GM19099 (cell line): ENCODE measurements around the gene ASPHD1.

Experiments used
- POLR2A ChIP-seq: IDR thresholded peaks from 3 replicates; pipeline ENCODE4 v1.6.1; 2011; ENCODE audit warnings: low read depth; ENCODE audit not compliant: insufficient read length; ENCODE audit errors: extremely low read depth

ASPHD1 gene

GRCh38 chr16:29900102-29900887 is at the start of gene ASPHD1:
Gene ASPHD1, plus strand, starts transcription at chr16:29900488. Its CDS starts 484 bp downstream, at chr16:29900972.
- no peak for TF ChIP-seq POLR2A

GRCh38 chr16:29850998-29851397 is 49.3 kb upstream of the ASPHD1 start:
- TF ChIP-seq POLR2A, result no peak

- no peak for TF ChIP-seq POLR2A
Observed at GRCh38 chr16:29852654-29853053, 47.6 kb upstream of the ASPHD1 start.

GRCh38 chr16:29854520-29855100 is 45.7 kb upstream of the ASPHD1 start:
- TF ChIP-seq POLR2A, result no peak

GRCh38 chr16:29857133-29857760 is 43.0 kb upstream of the ASPHD1 start:
- TF ChIP-seq POLR2A, result no peak

DNA sequence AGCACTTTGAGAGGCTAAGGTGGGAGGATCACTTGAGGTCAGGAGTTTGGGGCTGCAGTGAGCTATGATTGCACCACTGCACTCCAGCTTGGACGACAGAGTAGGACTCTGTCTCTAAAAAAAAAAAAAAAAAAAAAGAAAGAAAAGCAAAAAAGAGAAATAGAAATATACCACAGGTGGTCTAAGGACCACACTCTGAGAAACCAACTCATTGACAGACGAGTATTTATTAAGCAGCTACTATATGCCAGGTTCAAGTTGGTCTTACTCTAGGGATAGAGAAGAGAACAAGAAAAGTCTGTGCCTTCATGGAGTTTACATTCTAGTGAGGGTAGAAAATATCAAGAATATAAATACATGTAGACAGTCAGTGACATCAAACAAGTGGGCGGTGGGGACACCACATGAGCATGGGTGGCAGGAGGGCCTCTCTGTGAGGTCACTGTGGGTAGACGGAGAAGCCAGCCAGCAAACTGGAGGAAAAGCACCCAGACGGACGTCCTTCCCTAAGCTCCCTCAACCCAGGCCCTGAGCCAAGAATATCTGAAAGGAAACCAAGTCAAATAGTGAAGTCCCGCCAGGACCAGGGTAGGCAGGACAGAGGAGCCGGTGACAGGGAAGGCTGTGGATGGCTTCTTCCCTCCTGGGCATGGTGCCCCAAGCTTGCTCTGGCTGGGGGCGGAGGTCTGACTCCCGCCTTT is 42.0 kb upstream of the ASPHD1 start:
- TF ChIP-seq POLR2A, result no peak

- no peak for TF ChIP-seq POLR2A
Observed at GRCh38 chr16:29858974-29859373, 41.3 kb upstream of the ASPHD1 start.

- TF ChIP-seq POLR2A, result no peak
Observed at GRCh38 chr16:29860218-29860617, 40.1 kb upstream of the ASPHD1 start.

DNA sequence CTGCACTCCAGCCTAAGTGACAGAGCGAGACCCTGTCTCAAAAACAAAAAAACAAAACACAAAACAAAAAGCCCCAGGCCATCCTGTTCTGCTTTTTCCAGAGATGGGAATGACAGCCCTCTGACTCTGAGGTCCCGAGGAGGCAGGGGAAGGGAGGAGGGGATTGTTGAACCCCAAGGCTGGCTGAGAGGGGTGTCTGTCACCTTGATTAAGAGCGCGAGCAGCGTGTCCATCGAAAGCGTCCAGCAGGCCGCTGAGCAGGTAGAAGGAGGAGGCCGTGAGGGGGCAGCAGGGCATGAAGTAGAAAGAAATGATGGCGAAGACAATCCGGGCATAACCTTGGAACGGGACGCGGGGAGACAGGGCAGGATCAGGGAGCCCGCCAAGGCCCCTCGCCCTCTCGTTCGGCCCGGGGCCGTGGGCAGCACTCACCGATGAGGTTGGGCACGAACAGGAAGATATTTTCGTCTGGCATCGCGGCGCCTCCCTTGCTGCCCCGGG is 37.9 kb upstream of the ASPHD1 start:
- TF ChIP-seq POLR2A, result no peak

GRCh38 chr16:29862884-29863668 is 37.2 kb upstream of the ASPHD1 start, which contains the start of gene CDIPT:
Gene CDIPT, minus strand, starts transcription at chr16:29863226. Its CDS starts 369 bp downstream, at chr16:29862857.
- TF ChIP-seq POLR2A, result no peak

DNA sequence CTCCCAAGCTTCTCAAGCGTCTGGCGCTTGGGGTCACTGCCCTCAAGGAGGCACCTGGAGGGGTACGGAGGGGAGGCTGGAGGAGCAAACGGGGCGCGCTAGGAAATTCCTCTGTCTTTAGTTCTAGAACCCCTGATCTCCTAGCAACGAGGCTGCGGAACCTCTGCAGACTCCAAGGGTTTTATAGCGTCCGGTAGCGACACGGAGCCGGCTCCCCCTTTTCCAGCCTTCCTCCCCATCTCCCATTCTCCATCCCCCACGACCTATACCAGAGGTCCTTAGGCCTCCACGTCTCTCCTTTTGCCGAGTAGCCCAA is 36.7 kb upstream of the ASPHD1 start:
- TF ChIP-seq POLR2A, result no peak

DNA sequence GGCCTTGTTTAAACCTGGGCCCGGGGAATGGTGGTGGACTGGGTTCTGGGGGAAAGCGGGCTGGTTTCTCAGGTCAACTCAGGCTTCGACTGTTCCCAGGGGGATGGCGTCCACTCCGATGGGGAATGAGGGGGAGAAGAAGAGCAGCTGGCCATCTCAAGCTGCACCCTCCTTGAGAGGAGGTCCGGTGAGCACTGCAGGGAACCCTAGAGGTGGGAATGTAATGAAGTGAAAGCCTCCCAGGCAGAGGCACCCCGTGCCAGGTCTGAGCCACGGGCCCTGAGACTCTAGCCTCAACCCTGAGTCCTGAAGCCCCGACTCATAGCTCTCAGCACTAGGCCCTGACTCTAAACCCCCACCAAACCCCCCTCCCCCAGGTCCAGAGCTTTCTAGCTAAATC is 36.1 kb upstream of the ASPHD1 start:
- TF ChIP-seq POLR2A, result no peak

DNA sequence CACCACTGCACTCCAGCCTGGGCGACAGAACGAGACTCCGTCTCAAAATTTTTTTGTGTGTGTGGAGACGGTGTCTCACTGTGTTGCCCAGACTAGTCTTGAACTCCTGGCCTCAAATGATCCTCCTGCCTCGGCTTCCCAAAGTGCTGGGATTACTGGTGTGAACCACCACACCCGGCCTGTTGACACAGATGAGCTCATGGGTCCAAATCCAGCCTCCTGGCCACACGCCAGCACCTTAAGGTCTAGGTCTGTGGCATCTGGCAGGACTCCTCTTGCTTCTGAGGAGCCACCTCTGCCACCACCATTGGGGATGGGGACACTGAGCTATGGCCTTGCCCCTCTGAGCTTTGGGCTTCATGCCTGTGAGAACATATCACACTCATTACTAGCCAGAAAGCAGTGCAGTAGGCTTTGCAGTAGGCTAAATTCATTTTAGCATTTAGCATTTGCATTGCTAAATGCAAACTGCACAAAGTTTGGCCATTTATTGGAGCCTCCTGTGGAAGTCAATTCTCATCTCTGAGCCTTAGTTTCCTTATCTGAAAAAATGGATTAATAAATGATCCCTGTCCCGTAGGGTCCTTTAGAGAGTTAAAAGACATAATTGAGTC is 31.8 kb upstream of the ASPHD1 start:
- TF ChIP-seq POLR2A, result no peak
